ENCODE data around the gene MYLIP.

GRCh38 chr6:16128759-16129622 lies at the start of gene MYLIP:
- TF ChIP-seq POLR2AphosphoS5 (IDR thresholded peaks at IDR 0.05) (peak; percentile 100), CTCF (IDR thresholded peaks at IDR 0.05) (peak; percentile 79 to 88 (median 82)), POLR2A (IDR thresholded peaks at IDR 0.05) (peak; percentile 100), EP300 (IDR thresholded peaks at IDR 0.05) (no peak)

Measured in gastroesophageal sphincter (tissue), 3 donors.